ENCODE data around the gene AIFM3.

AIFM3 gene

GRCh38 chr22:21025763-21026755 is 59.0 kb downstream of the AIFM3 start:
- TF ChIP-seq, protein P1, sequence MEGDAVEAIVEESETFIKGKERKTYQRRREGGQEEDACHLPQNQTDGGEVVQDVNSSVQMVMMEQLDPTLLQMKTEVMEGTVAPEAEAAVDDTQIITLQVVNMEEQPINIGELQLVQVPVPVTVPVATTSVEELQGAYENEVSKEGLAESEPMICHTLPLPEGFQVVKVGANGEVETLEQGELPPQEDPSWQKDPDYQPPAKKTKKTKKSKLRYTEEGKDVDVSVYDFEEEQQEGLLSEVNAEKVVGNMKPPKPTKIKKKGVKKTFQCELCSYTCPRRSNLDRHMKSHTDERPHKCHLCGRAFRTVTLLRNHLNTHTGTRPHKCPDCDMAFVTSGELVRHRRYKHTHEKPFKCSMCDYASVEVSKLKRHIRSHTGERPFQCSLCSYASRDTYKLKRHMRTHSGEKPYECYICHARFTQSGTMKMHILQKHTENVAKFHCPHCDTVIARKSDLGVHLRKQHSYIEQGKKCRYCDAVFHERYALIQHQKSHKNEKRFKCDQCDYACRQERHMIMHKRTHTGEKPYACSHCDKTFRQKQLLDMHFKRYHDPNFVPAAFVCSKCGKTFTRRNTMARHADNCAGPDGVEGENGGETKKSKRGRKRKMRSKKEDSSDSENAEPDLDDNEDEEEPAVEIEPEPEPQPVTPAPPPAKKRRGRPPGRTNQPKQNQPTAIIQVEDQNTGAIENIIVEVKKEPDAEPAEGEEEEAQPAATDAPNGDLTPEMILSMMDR (conservative IDR thresholded peaks at IDR 0.05; ENCODE audit: control insufficient read depth, insufficient read depth, low read depth, low read length) = no peak
- H3K4me3 ChIP-seq (ENCODE audit: control insufficient read depth, low read depth, low read length) = no peak overlapping the region
- DNase-seq (ENCODE audit: low read depth) = no peak

GRCh38 chr22:21026783-21027692 is 60.0 kb downstream of the AIFM3 start:
- DNase-seq (ENCODE audit: low read depth) = peak; percentile 51
- H3K4me3 ChIP-seq (ENCODE audit: control insufficient read depth, low read depth, low read length) = no peak overlapping the region
- TF ChIP-seq, protein P1 (conservative IDR thresholded peaks at IDR 0.05; ENCODE audit: control insufficient read depth, insufficient read depth, low read depth, low read length) = no peak

DNA sequence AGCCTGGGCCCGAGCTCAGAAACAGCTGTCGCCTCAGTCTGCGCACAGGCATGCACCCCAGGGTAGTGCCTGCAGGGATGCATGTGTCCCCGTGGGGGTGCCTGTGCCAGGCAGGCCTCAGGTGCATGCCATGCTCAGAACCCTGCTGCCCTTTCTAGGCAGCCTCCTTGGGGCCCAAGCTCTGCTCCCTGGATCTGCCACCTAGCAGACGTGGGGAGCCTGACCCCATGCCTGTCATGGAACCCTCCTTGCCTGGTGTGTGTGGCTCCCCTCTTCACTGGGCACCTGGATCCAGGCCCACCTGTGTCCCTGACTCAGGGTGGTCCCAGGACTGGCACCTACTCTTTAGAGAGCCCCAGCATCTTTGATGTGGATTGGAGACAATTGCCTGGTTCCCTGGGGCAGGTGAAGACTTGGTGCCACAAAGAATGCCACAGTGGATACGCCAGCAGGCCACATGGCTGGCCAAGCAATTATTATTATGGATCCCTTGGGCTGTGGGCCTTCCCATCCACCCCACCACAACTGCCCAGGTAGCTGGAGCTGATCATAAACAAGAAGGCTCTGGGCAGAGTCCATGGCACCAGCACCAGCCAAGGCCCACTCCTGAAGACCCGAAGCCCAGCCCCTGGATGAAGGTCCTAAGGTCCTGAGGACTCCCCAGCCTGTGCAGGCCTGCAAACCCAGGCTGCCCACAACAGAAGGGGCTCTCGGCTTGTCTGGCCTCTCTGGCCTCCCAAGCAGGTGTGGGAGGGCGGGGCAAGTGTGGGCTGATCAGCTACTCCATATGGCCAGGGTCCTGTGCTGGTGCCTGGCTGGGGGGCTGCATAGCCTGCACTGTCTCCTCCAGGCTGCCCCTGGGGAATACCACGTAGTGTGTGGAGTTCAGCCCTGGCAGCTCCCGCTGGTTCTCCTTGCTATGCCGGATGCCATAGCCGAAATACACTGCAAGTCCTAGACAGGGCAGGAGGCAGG is 61.5 kb downstream of the AIFM3 start:
- TF ChIP-seq, protein P1 (conservative IDR thresholded peaks at IDR 0.05; ENCODE audit: control insufficient read depth, insufficient read depth, low read depth, low read length) = no peak
- H3K4me3 ChIP-seq (ENCODE audit: control insufficient read depth, low read depth, low read length) = no peak overlapping the region

DNA sequence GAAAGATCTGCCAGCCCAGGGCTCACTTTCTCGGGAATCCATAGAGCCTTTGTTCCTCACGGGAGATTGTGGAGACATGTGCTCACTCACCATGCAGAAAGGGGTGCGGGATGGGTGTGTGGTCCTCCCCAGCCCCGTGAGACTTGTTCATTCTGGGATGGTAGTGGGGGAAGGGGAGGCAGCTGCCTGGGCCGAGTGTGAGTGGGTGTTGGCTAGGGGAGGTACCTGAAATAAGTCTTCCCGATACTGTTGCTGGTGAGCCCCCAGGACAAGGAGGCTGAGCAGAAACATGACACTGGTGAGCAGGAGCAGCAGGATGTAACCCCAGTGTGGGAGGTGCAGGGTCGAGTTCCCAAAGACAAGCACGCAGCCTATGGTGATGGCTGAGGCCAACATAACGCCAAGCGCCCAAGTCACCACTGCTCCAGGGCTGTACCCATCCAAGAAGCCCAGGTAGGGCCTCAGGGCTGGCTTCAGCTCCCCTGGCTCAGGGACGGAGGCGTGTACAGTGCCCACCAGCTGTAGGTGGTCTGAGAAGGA is 62.5 kb downstream of the AIFM3 start:
- no peak overlapping the region for H3K4me3 ChIP-seq (ENCODE audit: control insufficient read depth, low read depth, low read length)
- no peak for DNase-seq (ENCODE audit: low read depth)

More for the DNA sequence above, 61.5 kb downstream of the AIFM3 start:
- no peak for DNase-seq (ENCODE audit: low read depth)

GRCh38 chr22:21030032-21030431 is 63.0 kb downstream of the AIFM3 start:
- no peak overlapping the region for H3K4me3 ChIP-seq (ENCODE audit: control insufficient read depth, low read depth, low read length)
- no peak for DNase-seq (ENCODE audit: low read depth)

More for the DNA sequence above, 62.5 kb downstream of the AIFM3 start:
- TF ChIP-seq, protein P1 (conservative IDR thresholded peaks at IDR 0.05; ENCODE audit: control insufficient read depth, insufficient read depth, low read depth, low read length) = no peak

More at GRCh38 chr22:21030032-21030431, 63.0 kb downstream of the AIFM3 start:
- TF ChIP-seq, protein P1 (conservative IDR thresholded peaks at IDR 0.05; ENCODE audit: control insufficient read depth, insufficient read depth, low read depth, low read length) = no peak
